Vagina (tissue), 2 donors: ENCODE measurements around the gene SIRT7.

Experiments
- POLR2AphosphoS5 ChIP-seq, 2 donors: sonication (generic); formaldehyde crosslinking; IDR thresholded peaks; one replicate each; pipeline ENCODE4 v1.9.0; 2017; ENCODE audit warnings: antibody characterized with exemption in 2 of 2, mild to moderate bottlenecking in 2 of 2, low read depth in 1 of 2; ENCODE audit not compliant: insufficient read depth in 1 of 2
- TF ChIP-seq, protein P1 (sequence below), 3 experiments: fragments of 450-650 bp in 2 of 3; fragments of 200-600 bp in 1 of 3; sonication (generic) in 1 of 3; IDR thresholded peaks; one replicate each; pipeline ENCODE4 v1.5.1; 2017 to 2019; ENCODE audit warnings: antibody characterized with exemption in 3 of 3, mild to moderate bottlenecking in 2 of 3, moderate library complexity in 2 of 3

DNA sequence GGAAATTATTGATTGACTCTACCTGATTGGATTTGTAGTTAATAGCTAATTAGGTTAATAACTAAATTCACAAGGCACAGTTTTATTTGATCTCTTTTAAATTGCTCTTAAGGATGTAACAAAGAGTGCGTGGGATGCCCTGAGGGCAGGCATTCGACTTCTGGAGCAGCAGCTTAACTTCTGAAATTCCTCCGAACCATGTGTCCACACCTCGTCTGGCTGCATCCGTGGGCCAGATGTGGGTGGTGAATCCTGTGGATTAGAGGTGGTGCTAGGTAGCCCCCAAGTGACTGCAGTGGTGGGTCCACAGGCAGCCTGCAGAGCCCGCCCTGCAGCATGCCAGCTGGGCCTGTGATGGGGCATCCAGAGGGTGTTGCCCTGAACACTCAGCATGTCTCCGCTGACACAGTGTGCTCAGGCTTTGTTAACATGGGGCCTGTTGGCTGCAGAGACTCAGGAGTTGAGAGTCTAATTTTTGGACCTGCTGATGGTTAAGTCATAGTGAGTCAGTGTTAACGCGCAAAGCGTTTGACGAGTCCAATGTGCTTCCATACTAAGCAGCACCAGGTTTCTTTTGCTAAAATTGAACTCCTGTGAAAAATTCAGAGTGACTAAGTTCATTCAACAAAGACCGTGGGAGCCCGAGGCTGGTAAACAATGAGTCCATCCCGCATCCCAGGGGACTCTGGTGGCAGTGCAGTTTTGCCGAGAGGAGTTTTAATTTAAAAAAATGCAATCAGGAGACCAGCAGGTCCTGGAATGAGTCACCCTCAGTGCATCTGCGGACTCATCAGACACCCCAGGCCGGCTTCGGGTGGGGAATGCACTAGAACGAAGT, 19.7 kb downstream of the SIRT7 start:
- TF ChIP-seq, protein P1, sequence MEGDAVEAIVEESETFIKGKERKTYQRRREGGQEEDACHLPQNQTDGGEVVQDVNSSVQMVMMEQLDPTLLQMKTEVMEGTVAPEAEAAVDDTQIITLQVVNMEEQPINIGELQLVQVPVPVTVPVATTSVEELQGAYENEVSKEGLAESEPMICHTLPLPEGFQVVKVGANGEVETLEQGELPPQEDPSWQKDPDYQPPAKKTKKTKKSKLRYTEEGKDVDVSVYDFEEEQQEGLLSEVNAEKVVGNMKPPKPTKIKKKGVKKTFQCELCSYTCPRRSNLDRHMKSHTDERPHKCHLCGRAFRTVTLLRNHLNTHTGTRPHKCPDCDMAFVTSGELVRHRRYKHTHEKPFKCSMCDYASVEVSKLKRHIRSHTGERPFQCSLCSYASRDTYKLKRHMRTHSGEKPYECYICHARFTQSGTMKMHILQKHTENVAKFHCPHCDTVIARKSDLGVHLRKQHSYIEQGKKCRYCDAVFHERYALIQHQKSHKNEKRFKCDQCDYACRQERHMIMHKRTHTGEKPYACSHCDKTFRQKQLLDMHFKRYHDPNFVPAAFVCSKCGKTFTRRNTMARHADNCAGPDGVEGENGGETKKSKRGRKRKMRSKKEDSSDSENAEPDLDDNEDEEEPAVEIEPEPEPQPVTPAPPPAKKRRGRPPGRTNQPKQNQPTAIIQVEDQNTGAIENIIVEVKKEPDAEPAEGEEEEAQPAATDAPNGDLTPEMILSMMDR (IDR thresholded peaks at IDR 0.05) = no peak
- TF ChIP-seq POLR2AphosphoS5 (IDR thresholded peaks at IDR 0.05; ENCODE audit: insufficient read depth in 1 of 2, low read depth in 1 of 2) = no peak
